Nucleus accumbens (tissue), 56 donors: ENCODE data around the gene TMA7B.

Experiments used
- DNase-seq, 56 donors: peaks; one replicate each; lab custom pipeline; 2025; lab: John Stamatoyannopoulos, UW

The TMA7B gene

DNA sequence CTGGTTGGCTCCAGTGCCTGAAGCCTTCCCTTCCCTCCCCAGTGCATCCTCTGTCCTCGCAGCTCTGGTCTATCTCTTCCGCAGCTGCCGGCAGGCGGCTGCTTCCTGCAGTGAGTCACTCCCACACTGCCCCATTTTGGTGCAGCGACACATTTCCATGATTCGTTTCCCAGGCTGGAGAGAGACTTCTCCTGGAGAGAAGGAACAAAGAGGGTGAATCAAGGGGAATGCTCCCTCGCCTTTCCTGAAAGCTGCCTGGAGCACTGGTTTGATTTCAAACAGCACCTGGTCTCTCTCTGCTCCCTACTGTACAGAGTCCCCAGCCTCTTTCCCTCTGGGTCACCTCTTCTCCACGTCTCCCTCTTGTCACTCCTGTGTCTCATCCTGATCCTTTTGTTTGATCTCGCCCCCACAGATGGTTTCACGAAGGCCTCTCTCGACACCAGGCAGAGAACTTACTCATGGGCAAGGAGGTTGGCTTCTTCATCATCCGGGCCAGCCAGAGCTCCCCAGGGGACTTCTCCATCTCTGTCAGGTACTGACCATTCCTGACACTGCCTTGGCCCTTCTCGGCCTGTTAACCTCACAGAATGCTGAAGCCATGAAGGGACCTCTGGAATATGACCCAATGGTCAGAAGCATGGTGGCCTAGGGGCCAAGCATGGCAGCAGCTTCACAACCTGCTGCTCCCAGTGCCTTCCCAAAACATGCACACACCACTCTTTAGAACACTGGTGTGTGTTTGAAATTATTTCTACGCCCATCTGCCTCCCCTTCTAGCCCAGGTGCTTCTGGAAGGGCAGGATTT is at the start of gene TMA7B:
Gene TMA7B (plus strand): TSS at position 758 of the 808 bp plus-strand sequence. CDS start 3,978 bp downstream, outside the sequence.
- DNase-seq = peak in 15 of 56 donors; percentile 2 to 46 (median 22)

DNA sequence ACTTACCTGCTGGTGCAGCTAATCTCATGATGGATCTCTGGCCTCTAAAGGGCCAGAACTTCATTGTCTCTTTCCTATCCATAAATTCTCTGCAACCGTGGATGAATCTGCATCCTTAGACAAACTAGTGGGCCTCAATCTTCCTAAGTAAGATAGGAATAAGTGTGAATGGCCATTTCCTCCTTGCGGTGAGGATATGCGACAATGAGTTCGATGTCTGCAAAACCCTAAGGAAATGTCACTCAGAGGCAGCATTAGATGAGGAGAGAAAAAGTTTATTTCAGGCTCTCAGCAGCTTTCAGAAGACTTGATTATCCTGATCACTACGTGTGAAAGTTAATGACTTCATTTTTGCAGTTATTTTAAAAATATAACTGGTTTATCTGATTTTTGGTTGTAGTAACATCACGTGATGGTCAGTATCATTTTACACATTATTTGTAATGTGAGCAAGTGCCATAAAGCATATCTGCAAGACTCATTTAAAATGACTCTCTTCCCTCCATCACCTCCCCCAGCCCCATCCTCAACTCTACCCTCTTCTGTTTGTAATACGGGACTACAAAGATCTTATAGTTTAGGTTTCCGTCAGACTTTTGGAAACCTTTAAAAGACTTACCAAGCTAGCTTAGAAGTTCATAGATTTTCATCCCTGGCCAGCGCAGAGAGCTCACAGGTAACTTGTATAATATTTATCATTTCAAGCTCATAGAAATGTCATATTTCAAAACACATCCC is 49.2 kb upstream of the TMA7B start:
- no peak for DNase-seq

DNA sequence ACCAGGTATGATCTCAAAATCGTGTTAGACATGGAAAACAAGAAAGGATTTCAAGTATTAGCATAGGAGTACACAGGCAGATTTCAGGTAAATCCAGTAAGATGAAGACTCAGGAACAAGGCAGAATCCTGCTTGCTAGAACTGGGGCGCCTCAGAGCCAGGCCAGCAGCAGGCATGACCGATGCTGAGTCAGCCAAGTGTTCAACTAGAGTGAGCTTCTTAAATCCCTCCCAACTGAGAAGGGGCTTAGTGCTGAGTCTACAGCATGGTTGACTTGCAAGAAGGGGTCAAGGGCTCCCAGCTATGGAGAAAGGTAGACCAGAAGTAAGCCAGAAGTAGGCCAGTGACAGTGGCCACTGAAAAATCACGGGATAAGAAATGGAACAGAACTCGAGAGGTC is 46.9 kb upstream of the TMA7B start:
- no peak for DNase-seq

DNA sequence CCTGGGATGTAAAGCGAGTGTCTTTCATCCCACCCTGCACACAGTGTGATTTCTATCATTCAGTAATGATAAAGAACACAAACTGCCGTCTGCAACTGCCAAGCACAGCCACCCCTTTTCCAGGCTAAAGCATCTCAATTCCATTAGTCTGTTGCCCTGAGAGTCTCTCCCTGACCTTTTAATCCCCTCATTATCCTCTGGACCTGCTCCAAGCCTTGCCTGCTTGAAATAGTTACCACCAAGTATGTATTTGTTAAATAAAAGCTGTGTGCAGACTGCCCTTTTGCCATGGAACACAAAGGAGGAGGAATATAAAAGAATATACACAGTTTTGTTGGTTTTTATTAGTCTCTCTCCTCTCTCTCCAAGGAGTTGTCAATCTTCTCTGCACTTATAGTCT is 46.3 kb upstream of the TMA7B start:
- DNase-seq = no peak

GRCh38 chr22:39914584-39914983 is 45.6 kb upstream of the TMA7B start:
- DNase-seq = no peak

GRCh38 chr22:39915295-39915726 is 44.9 kb upstream of the TMA7B start:
- no peak for DNase-seq

GRCh38 chr22:39916496-39916895 is 43.7 kb upstream of the TMA7B start:
- DNase-seq = no peak

DNA sequence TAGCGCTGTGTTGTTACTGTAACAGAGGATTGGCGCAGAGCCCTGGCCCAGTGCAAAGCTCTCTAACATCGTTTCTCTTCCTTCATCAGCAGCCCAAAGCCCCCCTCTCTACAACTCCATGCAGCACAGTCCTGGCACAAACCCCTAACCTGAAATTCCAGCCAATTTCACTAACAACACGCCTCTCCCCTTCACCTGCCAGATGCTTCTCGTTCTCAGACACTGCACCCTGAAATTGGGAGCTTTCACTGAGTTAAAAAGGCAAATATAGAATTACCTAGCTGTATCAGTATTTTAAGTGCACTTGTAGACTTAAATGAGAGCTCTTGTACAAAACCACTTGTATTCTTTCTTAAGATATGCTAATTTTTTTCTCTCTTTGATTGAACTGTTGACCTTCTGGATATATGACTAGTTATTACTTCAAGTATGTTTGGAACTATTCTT is 43.0 kb upstream of the TMA7B start:
- DNase-seq = no peak

DNA sequence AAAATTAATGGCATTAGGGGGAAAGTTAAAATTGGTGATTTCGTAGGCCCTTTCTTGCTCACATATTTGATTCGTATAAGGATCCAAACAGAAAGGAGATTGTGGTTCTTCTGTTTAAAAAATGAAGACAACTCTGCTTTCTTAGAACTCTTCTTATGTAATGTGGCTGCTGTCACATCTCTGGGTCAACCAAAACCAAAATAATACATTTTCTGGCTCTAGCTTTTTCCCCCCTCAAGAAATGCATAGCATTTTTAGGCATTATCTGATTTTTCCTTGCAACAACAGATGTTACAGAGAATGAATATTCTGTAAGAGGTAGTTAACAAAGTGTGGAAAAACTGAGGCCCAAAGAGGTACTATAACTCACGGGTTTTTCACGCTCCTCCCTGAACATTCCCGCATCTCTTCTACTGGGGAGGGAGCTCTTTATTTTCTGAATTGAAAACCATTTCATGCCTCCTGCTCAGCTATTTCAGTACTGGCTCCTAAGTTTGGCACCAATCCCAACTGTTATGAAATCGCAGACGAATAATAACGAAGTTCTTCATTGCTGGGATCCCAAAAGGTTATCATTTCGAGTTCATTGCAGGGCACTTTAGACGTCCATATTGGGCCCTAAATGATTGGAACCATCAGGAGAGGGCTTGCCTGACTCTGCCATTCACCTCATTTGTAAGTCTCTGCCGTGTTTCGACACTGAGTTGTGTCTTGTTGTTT is 42.3 kb upstream of the TMA7B start:
- DNase-seq = no peak

DNA sequence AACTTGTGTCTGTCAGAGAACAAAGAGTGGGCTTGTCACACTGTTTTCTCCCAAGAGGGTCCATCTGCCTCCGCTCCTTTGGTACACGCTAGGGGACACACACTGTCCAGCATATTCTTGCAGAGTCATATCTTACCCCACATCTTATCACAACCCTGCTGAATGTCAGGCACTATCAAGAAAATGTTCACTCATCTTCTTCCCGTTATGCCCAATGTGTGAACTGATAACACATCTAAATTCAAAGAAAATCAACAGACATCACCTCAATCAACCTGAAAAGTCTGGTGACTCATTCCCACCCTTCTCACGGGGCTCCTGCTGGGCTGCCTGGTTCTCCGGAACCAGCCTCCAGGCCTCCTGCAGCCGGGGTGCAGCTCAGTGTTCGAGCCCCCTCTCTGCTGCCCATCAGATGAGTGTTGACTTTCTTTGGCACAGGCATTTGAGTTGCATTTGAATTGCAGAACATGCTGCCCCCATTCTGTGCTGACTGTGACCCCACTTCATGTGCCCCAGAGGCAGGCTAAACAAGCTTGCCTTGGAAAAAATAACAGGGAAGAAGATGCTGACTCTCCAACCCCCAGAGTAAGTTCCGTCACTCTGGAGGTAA is 40.0 kb upstream of the TMA7B start:
- no peak for DNase-seq

DNA sequence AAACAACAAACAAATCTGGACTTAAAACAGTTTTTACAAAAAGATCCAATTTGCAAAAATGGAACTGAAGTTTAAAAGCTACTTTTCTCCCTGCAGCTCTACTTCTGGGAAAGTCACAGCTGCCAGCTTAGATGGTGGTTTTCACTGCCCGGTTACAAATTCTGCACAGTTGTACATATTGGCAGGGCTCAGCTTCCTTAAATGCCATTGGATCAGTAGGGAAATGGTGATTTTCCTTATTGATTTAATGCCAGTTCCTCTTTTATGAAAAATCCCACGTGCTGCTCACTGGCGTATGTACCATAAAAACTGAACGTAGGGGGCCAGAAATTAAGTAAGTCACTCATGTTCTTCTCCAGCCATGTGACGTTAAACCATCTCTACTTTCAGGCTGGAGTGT is 36.5 kb upstream of the TMA7B start:
- DNase-seq = no peak

DNA sequence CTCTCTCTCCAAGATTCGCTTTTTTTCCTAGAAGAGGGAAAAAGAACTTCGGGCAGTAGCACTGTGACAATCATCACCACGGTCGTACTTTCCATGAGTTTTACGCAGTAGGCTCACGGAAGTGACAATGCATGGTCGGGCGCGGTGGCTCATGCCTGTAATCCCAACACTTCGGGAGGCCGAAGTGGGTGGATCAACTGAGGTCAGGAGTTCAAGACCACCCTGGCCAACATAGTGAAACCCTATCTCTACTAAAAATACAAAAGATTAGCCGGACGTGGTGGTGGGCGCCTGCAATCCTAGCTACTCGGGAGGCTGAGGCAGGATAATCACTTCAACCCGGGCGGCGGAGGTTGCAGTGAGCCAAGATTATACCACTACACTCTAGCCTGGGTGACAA is 35.9 kb upstream of the TMA7B start:
- DNase-seq = no peak

- no peak for DNase-seq
Observed at GRCh38 chr22:39925273-39925672, 34.9 kb upstream of the TMA7B start.

DNA sequence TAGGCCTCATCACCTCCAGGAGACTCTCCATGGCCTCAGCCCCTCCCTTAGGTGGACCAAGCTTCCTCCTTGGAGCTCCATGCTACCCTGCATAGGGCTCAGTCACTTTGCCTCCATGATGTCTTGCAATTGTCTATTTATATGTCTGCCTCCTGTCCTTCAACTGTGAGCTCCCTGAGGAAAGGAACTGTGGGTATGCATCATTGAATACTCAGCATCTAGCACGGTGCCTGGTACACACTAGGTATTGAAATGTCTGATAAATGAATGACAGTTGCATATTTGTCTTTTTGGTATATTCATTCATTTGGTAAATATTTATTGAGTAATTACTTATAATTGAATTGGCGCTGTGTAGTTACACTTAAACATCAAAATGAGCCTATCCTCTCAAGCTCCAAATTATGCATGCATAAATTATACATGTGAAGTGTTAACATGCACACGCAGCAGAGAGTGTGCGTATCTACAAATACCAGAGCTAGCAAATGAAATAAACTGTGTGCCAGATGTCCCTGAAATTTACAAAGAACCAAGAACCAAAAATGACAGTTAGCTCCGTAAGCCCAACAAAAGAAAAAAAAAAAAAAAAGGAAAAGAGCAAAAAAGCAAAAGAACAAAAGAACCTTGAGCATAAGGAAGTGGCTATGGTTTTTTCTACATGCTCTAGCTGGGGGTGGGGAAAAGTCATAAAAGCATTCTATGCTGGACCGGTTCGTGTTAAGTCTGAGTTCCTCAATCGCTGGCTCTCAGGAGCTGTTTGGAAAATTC is 34.1 kb upstream of the TMA7B start:
- DNase-seq = no peak

DNA sequence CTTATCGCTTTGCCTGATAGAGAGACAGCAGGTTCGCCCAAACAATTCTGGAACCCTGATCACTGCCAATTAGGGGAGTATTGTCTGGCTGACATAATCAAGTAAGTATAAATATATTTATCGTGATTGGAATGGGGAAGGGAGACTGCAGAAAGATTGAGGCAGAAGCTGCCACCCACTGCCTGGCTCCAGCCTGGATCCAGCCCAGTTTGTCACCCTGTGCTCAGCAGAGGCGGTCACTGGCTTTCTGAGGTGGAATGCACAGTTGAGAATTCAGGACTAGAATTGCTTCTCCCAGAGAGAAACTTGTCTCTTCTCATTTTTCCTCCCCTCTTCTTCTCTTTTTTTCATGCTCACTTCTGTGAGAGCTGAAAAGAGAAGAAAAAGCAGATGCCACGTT is 33.4 kb upstream of the TMA7B start:
- DNase-seq = no peak

- DNase-seq = no peak
Observed at GRCh38 chr22:39927544-39927943, 32.7 kb upstream of the TMA7B start.

DNA sequence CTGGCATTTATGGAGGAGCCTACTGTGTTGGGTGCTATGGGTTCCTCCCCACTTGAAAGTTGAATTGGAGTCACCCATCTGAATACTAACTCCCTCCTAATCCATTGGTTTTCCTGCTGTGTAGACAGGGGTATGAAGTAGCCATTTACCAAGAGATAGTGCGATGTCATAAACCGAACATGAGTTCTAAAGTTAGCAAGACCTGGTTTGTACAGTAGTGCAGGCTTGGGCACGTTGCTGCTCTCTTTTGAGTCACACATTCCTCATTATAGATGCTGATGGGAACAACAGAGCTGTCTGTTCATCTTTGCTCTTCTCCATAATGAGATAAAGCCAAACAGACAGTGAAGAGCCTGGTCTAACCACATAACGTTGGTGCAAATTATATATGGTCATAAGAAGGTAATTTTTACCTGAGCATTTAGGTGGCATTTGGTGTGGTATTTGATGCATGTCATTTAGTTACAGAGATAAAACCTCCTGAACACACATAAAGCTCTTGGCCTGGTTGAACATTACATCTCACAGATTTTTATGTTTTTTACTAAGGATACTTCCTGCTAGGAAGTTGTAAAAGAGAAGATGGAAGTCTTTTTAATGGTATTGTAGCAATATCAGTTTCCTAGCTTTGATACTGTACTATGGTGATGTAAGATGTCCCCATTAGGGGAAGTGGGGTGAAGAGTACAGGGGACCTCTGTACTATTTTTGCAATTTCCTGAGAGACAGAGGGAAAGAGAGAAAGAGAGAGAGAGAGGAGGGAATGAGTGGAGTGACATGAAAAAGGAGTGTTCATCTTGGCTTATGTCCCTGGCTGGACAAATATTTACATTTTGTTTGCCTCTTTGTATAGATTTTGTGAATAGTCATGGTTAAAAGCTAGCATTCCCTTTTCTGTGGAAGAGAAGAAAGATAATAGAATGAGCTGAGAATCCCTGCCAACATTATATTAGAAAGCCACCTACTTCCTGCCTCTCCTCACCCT is 31.4 kb upstream of the TMA7B start:
- DNase-seq = no peak

- no peak for DNase-seq
Observed at GRCh38 chr22:39931251-39931650, 28.9 kb upstream of the TMA7B start.

GRCh38 chr22:39932166-39932565 is 28.0 kb upstream of the TMA7B start:
- DNase-seq = no peak
